D721Med (cell line): ENCODE results near the gene ISLR2.

Source experiments
- DNase-seq: peaks from one replicate; pipeline ENCODE4 v3.0.0; 2011; ENCODE audit warnings: low spot score; ENCODE audit not compliant: insufficient read length
- FAIRE-seq: peaks from 2 replicates; lab custom pipeline; 2011; peaks lifted over from hg19 to GRCh38; lab: Jason Lieb, UNC
- TF ChIP-seq, protein P1 (sequence below): IDR thresholded peaks from 2 replicates; pipeline ENCODE4 v1.5.1; 2012; ENCODE audit warnings: mild to moderate bottlenecking, control low read depth; ENCODE audit not compliant: insufficient read depth; ENCODE audit errors: missing control alignments

Gene ISLR2

DNA sequence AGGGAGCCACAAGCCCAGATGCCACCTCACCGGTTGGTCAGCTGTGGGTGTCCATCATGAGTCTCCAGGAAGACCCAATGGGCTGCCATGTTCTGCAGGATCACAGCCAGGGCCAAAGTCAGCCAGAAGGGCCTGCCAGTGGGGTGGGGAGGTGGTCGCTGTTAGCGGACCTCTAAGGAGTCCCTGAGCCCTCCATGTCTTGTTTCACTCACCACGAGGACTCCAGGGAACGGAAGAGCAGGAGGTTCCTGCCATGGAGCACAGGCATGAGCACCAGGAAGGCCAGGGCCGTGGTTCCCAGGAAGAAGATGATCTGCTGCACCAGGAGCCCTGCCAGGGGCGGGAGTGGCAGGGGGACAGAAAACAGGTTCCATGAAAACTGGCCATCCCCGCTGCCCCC, 51.7 kb downstream of the ISLR2 start:
- DNase-seq: no peak
- FAIRE-seq: no peak
- TF ChIP-seq, protein P1, sequence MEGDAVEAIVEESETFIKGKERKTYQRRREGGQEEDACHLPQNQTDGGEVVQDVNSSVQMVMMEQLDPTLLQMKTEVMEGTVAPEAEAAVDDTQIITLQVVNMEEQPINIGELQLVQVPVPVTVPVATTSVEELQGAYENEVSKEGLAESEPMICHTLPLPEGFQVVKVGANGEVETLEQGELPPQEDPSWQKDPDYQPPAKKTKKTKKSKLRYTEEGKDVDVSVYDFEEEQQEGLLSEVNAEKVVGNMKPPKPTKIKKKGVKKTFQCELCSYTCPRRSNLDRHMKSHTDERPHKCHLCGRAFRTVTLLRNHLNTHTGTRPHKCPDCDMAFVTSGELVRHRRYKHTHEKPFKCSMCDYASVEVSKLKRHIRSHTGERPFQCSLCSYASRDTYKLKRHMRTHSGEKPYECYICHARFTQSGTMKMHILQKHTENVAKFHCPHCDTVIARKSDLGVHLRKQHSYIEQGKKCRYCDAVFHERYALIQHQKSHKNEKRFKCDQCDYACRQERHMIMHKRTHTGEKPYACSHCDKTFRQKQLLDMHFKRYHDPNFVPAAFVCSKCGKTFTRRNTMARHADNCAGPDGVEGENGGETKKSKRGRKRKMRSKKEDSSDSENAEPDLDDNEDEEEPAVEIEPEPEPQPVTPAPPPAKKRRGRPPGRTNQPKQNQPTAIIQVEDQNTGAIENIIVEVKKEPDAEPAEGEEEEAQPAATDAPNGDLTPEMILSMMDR: no peak

DNA sequence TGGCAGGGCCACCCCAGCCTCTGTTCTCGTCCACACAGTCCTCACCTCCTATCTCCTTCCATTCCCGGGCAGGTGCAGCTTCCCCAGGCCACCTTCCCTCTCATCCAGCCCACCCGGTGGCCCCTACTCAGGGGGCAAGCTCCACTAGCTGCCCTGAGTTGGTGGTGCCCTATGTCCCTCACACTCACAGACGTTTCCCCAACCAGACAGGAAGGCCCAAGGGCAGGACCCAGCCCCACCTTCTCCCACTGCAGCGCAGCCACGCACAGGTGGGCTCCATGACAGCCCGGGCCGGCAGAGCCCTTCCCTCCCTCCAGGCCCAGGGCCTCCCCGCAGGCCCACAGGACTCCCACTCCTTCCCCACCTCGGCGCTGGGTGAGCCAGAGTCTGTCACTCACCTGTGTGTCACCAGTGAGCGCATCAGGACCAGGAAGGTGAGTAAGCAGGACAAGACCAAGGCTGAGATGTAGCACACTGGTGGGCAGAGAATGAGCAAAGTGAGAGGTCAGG, 54.3 kb downstream of the ISLR2 start:
- DNase-seq (no peak), FAIRE-seq (no peak)
- TF ChIP-seq, protein P1: no peak

DNA sequence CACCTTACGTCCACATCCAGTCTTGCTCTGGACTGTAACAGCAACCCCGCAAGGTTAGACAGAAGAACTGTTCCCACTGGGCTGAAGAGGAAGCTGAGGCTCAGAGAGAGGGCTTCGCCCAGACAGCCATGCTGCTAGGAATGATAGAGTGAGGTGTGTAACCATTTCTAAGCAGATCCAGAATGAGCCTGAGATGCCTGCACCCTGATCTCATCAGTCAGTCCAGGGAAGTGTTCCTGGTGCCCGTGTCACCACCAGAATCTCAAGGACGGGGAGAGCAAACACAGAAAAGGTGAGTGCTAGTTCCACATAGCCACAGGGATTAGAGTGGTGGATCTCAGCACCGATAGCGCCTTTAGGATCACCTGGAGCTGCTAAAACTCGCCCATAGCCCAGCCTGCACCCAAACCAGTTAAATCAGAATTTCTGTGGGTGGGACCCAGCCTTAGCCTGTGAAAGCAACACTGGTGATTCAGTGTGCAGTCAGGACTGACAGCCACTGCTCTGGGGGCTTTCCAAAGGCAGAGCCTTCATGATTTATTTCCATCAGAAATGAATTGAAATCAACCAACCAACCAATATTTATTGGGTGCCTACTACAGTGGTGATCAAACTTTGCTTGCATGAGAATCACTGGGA, 55.4 kb downstream of the ISLR2 start:
- TF ChIP-seq, protein P1: no peak
- DNase-seq (no peak), FAIRE-seq (no peak)
